NCI-H146 treated with DMSO at 0.1 percent for 48 hours (cell line): Measurements from ENCODE around the gene PTPRD.
"Not testable (repeated sequence)": the region's sequence is repeated elsewhere in the genome, so short reads cannot be mapped to it uniquely, and the experiment has no call there.

Source experiments
- DNase-seq: peaks from one replicate; lab custom pipeline; 2025; ENCODE audit not compliant: unreplicated experiment; lab: John Stamatoyannopoulos, UW

The PTPRD gene

GRCh38 chr9:9552665-9553064, 1060.1 kb downstream of the PTPRD start:
- DNase-seq: peak; percentile 35

GRCh38 chr9:9538766-9539165, 1074.0 kb downstream of the PTPRD start:
- no peak for DNase-seq

- no peak for DNase-seq
Measured at GRCh38 chr9:9538356-9538755, 1074.4 kb downstream of the PTPRD start.

GRCh38 chr9:9536523-9536922, 1076.3 kb downstream of the PTPRD start:
- no peak for DNase-seq

GRCh38 chr9:9523476-9524139, 1089.2 kb downstream of the PTPRD start:
- no peak for DNase-seq

- DNase-seq: no peak
Measured at GRCh38 chr9:9522406-9522805, 1090.4 kb downstream of the PTPRD start.

GRCh38 chr9:9521033-9521779, 1091.6 kb downstream of the PTPRD start:
- no peak for DNase-seq

- DNase-seq: no peak
Measured at GRCh38 chr9:9504869-9505268, 1107.9 kb downstream of the PTPRD start.

GRCh38 chr9:9499546-9499945, 1113.3 kb downstream of the PTPRD start:
- DNase-seq: no peak

- no peak for DNase-seq
Measured at GRCh38 chr9:9498846-9499245, 1114.0 kb downstream of the PTPRD start.

- DNase-seq: no peak
Measured at GRCh38 chr9:9498128-9498527, 1114.7 kb downstream of the PTPRD start.

- DNase-seq: no peak
Measured at GRCh38 chr9:9494336-9494735, 1118.5 kb downstream of the PTPRD start.

- DNase-seq: no peak
Measured at GRCh38 chr9:9492506-9492905, 1120.3 kb downstream of the PTPRD start.

- DNase-seq: no peak
Measured at GRCh38 chr9:9489183-9489582, 1123.6 kb downstream of the PTPRD start.

- no peak for DNase-seq
Measured at GRCh38 chr9:9483175-9483574, 1129.6 kb downstream of the PTPRD start.

GRCh38 chr9:9478741-9479140, 1134.1 kb downstream of the PTPRD start:
- no peak for DNase-seq

GRCh38 chr9:9469271-9469670, 1143.5 kb downstream of the PTPRD start:
- no peak for DNase-seq

GRCh38 chr9:9441874-9442273, 1170.9 kb downstream of the PTPRD start:
- DNase-seq: not testable (repeated sequence)

GRCh38 chr9:9437641-9438040, 1175.2 kb downstream of the PTPRD start:
- no peak for DNase-seq

GRCh38 chr9:9426454-9426853, 1186.3 kb downstream of the PTPRD start:
- not testable (repeated sequence) for DNase-seq

GRCh38 chr9:9412241-9412640, 1200.6 kb downstream of the PTPRD start:
- DNase-seq: peak; percentile 42

GRCh38 chr9:9410736-9411135, 1202.1 kb downstream of the PTPRD start:
- DNase-seq: no peak

- no peak for DNase-seq
Measured at GRCh38 chr9:9399982-9400381, 1212.8 kb downstream of the PTPRD start.
